Measurements from ENCODE around the gene SCFD1.
"Not testable (repeated sequence)": the region's sequence is repeated elsewhere in the genome, so short reads cannot be mapped to it uniquely, and the experiment has no call there.

Gene SCFD1, protein sequence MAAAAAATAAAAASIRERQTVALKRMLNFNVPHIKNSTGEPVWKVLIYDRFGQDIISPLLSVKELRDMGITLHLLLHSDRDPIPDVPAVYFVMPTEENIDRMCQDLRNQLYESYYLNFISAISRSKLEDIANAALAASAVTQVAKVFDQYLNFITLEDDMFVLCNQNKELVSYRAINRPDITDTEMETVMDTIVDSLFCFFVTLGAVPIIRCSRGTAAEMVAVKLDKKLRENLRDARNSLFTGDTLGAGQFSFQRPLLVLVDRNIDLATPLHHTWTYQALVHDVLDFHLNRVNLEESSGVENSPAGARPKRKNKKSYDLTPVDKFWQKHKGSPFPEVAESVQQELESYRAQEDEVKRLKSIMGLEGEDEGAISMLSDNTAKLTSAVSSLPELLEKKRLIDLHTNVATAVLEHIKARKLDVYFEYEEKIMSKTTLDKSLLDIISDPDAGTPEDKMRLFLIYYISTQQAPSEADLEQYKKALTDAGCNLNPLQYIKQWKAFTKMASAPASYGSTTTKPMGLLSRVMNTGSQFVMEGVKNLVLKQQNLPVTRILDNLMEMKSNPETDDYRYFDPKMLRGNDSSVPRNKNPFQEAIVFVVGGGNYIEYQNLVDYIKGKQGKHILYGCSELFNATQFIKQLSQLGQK

DNA sequence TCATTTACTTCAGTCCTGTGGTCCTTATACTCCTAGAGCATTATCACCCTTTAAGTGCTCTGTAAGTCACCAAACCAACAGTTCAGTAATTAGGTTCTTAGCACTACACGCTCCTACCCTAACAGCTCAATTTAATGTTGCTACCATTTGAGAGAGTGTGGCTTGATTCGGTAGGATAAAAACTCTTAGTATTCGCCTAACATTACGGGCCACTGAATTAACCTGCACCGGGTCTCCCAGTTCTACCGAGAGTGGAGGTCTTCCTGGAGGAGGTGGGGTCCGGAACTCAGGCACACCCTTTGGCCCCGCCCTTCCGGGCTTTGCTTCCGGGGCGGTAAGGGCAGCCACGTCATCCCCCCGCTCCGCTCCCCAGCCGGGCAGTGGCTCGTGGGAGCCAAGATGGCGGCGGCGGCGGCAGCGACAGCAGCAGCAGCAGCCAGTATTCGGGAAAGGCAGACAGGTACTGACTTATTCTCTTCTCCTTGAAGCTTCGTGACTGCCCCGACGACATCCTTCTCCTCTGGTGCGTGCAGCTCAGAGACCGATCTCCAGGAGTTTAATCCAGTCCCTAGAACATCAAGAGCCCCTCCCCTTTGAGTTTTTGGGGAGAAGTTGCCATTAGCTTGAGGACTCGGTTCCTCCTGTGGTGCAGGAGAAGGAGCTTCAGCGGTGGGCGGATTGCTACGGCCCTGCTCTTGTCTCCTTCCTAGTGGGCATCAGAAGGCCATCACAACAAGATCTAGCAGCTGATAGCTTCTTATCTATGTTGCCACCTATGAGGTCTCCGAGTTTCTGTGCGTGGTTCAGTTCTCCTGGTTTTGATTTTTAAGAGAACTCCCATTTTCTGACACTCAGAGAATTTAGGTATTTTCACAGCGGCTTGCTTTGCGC is at the start of gene SCFD1:
Gene SCFD1, plus strand, starts transcription at position 380 of the 891 bp plus-strand sequence. Its CDS starts 20 bp downstream, at position 400.
- DNase-seq (ENCODE audit: low read depth in 3 of 3), result peak; percentile 80 to 86 (median 85)

DNA sequence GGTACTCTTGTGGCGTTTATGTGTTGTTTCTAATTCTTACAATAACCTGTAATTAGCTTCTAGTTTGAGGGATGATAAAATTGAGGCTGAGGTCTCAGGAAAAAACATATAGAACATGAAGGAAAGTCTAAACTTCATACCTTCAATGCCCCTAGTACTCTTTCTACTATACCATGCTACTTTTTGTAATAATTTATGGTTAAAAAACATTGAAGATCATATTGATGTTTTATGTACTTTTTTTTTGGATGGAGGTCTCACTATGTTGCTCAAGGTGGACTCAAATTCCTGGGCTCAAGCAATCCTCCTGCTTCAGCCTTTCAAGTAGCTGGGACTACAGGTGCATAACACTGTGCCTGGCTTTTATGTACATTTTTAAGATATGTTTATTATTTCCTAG is 49.3 kb upstream of the SCFD1 start:
- no peak for DNase-seq (ENCODE audit: low read depth in 3 of 3)

DNA sequence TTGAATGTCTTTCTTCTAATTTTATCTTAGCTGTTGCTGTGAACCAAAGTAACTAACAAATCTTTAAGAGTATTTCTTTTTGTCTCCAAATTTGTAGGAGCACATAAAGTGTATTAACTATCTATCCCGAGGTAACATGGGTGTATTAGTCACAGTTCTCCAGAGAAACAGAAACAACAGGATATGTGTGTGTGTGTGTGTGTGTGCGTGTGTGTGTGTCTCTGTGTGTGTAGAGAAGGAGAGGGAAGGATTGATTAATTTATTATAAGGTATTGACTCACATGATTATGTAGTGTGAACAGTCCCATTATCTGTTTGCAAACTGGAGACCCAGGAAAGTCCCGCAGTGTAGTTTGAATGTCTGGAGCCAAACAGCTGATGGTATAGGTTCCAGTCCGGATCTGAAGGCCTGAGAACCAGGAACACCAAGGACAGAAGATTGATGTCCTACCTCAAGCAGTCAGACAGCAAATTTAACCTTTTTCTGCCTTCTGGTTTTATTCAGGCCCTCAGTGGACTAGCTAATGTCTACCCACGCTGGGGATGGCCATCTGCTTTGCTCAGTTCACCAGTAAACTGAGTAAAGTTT is 48.8 kb upstream of the SCFD1 start:
- DNase-seq (ENCODE audit: low read depth in 3 of 3), result no peak

DNA sequence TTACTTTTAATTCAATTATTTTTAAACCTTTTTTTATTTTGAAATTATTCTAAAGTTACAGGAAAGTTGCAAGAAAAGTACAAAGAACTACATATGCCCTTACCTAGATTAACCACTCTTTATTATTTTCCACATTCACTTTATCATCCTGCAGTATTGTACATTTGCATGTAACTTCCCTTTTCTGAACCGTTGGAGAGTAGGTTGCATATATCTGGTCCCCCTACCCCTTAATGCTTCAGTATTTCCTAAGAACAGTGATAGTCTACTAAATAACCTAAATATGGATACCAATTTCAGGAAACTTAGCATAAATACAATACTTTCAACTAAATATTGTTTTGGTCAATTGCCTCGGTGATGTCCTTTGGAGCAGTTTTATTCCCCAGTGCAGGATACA is 48.2 kb upstream of the SCFD1 start:
- no peak for DNase-seq (ENCODE audit: low read depth in 3 of 3)

DNA sequence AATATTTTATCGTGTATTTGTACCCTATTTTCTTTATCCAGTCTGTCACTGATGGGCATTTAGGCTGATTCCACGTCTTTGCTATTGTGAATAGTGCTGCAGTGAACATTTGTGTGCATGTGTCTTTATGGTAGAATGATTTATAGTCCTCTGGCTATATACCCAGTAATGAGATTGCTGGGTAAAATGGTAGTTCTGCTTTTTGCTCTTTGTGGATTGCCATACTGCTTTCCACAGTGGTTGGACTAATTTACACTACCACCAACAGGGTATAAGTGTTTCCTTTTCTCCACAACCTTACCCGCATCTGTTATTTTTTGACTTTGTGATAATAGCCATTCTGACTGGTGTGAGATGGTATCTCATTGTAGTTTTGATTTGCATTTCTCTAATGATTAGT is 47.3 kb upstream of the SCFD1 start:
- DNase-seq (ENCODE audit: low read depth in 3 of 3), result not testable (repeated sequence)

DNA sequence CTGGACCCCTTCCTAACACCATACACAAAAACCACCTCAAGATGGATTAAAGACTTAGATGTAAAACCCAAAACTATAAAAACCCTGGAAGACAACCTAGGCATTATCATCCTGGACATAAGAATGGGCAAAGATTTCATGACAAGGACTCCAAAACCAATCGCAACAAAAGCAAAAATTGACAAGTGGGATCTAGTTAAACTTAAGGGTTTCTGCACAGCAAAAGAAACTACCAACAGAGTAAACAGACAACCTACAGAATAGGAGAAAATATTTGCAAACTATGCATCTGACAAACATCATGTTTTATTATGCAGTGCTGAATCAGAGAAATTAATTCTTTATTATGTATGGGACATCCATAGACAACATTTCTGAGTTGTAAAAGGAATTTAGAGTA is 45.8 kb upstream of the SCFD1 start:
- DNase-seq (ENCODE audit: low read depth in 3 of 3), result not testable (repeated sequence)

DNA sequence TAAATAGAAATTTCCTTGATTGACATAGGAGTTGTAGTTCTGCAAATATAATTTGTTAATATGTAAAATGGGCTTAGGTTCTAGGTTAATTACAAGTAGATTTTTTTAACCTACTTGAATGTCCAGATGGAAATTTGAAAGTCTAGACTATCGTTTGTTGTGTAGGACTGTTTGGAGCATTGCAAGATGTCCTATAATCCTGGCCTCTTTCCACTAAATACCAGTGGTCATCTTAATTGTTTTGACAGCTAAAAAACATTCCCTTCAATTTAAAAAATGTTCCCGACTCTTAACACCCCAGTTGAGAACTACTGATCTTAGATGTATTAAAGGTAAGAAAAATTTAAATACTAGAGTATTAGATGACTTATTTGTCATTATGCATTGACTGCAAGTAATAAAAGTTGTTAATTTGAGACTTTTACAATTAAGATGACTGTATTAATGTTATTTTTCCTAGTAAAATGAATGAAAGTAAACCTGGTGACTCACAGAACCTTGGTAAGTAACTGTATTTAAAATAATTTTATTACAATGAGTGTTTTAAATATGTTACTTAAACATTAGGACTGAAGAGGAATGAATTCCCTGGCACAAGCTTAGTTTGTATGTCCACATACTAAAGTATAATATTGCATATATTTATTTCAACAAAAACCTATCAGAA is 41.4 kb upstream of the SCFD1 start:
- DNase-seq (ENCODE audit: low read depth in 3 of 3), result no peak

DNA sequence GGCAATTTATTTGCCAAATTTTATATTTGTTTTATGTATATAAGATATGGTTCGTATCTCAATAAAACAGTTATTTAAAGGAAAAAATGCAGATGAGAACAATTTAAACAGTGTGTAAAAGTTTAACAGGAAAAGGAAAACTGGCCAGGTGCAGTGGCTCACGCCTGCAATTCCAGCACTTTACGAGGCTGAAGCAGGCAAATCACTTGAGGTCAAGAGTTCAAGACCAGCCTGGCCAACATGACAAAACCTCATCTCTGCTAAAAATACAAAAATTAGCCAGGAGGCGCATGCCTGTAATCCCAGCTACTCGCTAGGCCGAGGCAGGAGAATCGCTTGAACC is 40.9 kb upstream of the SCFD1 start:
- no peak for DNase-seq (ENCODE audit: low read depth in 3 of 3)

DNA sequence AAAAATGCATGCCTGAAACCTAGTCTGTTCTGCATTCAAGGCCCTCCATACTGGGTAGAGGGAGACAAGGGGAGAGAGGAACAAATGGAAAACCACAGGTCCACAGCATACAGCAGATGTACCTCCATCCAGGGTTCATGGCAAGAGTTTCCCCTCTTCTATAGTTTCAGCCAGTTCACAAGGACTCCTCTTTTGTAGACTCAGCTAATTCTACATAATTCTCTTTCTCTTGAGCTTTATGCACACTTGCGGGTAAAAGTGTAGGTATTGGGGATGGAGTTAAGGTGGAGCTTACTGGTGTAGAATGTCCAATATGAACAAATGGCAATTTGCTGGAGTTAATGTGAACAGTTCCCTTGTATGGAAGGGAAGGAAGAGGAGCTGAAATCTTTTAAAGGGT is 39.7 kb upstream of the SCFD1 start:
- DNase-seq (ENCODE audit: low read depth in 3 of 3), result no peak

DNA sequence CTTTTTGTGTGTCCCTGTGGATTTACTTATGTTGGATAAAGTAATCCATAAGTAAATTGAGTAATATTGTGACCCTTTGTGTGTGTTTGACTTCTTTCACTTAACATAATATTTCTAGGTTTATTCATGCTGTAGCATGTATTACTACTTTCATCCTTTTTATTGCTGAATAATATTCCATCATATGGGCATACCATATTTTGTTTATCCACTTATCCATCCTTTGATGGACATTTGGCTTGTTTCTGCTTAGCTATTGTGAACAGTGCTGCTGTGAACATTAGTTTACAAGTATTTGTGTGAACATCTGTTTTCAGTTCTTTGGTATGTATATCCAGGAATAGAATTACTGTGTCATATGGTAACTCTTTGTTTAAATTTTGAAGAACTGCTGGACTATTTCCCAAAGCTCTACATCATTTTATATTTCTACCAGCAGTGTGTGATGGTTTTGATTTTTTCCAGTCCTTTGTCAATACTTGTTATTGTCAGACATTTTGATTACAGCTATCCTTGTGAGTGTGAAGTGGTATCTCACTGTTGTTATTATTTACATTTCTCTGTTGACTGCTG is 38.0 kb upstream of the SCFD1 start:
- no peak for DNase-seq (ENCODE audit: low read depth in 3 of 3)

DNA sequence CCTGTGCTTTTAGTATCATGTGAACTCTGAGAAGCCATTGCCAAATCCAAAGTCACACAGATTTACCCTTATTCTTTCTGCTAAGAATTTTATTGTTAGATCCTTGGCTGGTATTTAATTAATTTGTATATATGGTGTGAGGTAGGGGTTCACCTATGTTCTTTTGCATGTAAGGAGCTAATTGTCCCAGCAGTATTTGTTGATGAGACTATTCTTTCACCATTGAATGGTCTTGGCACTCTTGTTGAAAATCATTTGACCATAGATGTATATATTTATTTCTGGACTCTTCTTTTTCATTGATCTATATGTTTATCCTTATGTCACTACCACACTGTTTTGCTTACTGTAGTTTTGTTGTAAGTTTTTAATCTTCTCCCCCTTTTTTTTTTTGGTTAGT is 36.9 kb upstream of the SCFD1 start:
- no peak for DNase-seq (ENCODE audit: low read depth in 3 of 3)

DNA sequence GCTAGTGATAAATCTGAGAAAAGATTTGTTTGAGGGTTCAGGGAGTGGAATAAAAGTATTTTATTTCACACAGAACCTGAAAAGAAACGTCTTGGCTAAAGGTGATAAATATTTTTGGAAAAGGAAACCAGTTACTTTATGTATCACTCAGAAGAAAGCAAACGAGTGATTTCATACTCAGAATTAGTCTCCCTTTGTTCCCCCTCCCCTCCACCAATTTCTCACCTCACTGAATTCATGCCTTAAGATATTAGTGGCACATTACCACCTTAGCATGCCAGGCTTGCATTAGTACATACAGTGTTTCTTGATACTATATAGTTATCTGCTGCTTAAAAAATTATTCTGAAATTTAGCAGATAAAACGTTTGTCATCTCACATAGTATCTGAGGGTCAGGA is 35.0 kb upstream of the SCFD1 start:
- no peak for DNase-seq (ENCODE audit: low read depth in 3 of 3)

DNA sequence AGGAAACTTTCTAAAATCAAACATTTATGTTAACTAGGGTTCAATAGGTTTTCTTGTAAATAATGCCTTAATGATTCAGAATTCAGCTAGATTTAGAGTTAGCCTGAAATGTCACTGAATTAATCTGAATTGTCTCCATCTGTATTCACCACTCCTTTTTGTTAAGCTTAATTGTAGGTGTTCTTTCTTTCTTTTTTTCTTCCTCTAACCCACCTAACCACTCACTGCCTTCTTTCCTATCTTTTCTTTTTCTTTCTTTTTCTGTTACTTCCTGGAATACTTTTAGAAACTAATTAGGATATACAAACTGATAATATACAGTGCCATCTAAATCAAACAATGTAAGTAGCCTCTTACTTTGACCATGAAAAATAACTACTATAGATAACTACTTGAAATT is 33.2 kb upstream of the SCFD1 start:
- no peak for DNase-seq (ENCODE audit: low read depth in 3 of 3)

DNA sequence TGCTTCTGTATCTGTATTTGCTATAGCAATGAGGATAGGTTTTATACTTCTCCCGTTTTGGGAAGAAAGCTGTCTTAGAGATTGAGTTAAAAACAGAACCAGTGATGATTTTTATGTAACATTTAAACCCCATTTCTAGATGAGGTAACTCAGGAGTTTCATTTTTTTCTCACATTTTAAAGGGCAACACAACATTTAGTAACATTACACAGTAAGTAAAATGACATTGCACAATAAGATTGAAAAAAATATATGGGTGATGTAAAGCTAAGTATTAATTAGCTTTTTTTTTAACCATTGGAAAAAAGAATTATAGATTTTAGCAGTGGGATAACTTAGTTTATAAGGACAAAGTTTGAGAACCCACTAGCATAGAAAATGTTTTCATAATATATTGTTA is 25.2 kb upstream of the SCFD1 start:
- no peak for DNase-seq (ENCODE audit: low read depth in 3 of 3)

DNA sequence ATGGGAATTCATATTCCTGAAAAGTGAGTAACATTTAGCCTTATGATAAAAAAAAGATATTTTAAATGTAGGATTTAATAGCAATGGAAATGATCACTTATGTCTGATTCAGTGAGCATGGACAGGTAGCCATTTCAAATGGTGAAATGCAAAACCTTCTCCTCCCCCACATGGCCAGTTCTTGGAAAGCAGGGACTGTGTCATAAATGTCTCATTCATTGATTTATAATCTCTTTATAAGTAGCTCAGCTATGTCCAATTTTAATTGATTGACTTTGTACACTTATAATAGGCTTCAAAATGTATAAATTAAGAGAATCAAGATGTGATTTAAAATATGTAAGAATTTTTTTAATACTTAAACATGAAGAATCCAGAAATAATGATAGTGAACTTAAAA is 24.6 kb upstream of the SCFD1 start:
- no peak for DNase-seq (ENCODE audit: low read depth in 3 of 3)

DNA sequence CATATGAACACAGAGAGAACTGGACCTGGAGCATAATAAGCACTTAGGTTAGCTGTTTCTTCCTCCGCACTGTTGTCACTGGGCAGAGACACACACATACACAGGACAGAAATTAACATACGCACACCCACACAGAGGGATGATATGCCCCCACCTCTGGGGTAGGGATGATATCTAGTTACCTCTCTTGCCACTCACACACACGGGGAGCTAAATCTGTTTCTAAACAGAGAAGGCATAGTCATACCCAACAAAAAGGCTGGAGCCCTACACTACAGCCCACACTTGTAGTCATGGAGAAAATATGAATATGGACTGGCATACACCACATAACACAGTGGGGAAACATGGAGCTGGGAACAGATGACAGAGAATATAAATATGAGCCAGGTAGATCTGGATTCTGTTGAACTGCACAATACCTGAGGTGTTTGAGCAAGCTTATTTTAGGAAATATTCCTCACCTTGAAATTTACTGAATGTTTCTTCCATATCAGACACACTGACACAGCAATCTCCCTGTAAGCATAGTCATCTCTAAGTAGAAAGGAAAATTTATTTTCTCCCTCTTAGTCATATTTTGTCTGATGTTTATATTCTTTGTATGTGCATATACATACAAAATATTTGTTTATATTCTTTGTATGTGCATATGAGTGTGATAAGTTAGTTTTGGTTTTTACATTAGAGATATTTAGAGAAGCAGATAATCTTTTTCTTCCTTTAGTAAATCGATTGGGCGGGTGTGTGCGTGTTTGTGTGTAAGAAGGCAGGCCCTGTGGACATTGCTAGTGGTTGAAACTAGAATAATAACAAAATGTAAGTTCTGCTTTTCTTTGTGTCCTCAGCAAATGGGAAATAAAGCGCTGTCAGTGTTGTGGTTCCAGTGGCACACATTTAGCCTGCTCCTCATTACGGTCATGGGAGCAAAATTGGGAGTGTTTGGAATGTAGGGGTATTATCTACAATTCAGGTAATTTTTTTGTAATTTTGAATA is 20.9 kb upstream of the SCFD1 start:
- no peak for DNase-seq (ENCODE audit: low read depth in 3 of 3)

DNA sequence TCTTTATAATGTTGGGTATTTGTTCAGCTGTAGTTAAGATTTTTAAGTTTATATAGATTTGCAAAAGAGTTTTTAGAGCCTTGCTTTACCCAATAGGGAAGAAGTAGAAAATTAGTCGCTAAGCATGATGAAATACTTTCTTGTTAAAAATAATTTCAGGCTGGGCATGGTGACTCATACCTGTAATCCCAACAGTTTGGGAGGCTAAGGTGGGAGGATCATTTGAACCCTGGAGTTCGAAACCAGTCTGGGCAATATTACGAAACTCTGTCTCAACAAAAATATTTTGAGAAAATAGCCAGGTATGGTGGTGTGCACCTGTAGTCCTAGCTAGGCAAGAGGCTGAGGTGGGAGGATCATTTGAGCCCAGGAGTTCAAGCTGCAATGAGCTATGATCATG is 18.7 kb upstream of the SCFD1 start:
- DNase-seq (ENCODE audit: low read depth in 3 of 3), result no peak

DNA sequence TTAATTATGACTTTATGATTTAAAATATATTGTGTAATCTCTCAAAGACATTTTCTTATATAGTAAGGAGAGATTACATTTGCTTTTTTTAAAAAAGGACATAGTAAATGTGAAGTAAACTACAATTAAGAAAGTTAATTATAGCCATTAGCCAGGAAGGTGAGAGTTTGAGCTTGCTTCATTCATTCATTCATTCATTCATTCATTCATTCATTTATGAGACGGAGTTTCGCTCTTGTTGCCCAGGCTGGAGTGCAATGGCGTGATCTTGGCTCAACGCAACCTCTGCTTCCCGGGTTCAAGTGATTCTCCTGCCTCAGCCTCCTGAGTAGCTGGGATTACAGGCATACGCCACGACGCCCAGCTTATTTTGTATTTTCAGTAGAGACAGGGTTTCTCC is 17.4 kb upstream of the SCFD1 start:
- DNase-seq (ENCODE audit: low read depth in 3 of 3), result not testable (repeated sequence)

DNA sequence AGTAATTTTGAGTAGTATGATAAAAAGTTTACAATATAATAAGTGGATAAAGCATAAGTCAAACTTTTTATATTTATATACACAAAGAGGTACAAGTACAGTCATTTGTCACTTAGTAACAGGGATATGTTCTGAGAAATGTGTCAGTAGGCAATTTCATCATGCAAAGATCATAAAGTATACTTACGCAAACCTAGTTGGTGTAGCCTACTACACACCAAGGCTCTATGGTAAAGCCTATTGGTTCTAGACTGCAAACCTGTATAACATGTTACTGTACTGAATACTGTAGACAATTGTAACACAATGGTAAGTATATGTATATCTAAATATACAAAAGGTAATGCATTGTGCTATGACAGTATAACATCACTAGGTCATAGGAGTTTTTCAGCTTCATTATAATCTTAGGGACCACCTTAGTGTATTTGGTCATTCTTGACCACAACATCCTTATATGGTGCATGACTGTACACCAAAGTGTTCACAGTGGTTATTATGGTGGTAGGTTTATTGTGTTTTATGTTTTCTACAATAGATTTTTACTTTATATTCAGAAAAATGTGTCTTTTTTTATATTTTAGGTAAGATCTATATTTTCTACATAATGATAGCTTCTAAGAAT is 14.9 kb upstream of the SCFD1 start:
- DNase-seq (ENCODE audit: low read depth in 3 of 3), result no peak
